Keratinocyte (primary cell): ENCODE data around the gene ZNF292. TPM values are rescaled to one million over a fixed set of nuclear protein-coding genes. Genes with fewer than 3 reads are reported as not detected.

Experiments used
- DNase-seq: peaks from one replicate; pipeline ENCODE4 v3.0.0-alpha.2; 2011; ENCODE audit warnings: low read depth, missing footprints, low spot score
- FAIRE-seq: peaks from 2 replicates; lab custom pipeline; 2011; peaks lifted over from hg19 to GRCh38; lab: Jason Lieb, UNC
- H2AFZ ChIP-seq: 2 replicates; pipeline ENCODE4 v1.6.0; 2012; ENCODE audit warnings: low read length, control low read depth, inconsistent platforms; ENCODE audit not compliant: control insufficient read depth
- H3K27ac ChIP-seq: 2 replicates; pipeline ENCODE4 v1.5.1; 2011; ENCODE audit warnings: low read length; ENCODE audit not compliant: control insufficient read depth, insufficient read depth
- H3K27me3 ChIP-seq: 3 replicates; pipeline ENCODE4 v1.6.0; 2011; ENCODE audit warnings: low read length; ENCODE audit not compliant: control insufficient read depth, insufficient read depth; ENCODE audit errors: extremely low read depth
- H3K36me3 ChIP-seq, 2 experiments: 2 replicates in 1 of 2; 3 replicates in 1 of 2; pipeline ENCODE4 v1.5.1; 2011; ENCODE audit warnings: low read length in 2 of 2, mild to moderate bottlenecking in 1 of 2; ENCODE audit not compliant: control insufficient read depth in 2 of 2, insufficient read depth in 2 of 2; ENCODE audit errors: extremely low read depth in 1 of 2
- H3K4me1 ChIP-seq: 3 replicates; pipeline ENCODE4 v1.5.1; 2011; ENCODE audit warnings: low read length; ENCODE audit not compliant: control insufficient read depth, insufficient read depth; ENCODE audit errors: extremely low read depth
- H3K4me2 ChIP-seq: 3 replicates; pipeline ENCODE4 v1.6.0; 2011; ENCODE audit warnings: low read depth, low read length; ENCODE audit not compliant: control insufficient read depth, insufficient read depth; ENCODE audit errors: extremely low read depth
- H3K4me3 ChIP-seq, 3 experiments: fragments of 200-600 bp in 1 of 3; sonication (generic) in 1 of 3; 2 replicates in 2 of 3; 3 replicates in 1 of 3; pipeline ENCODE4 v1.5.1; 2011 to 2016; ENCODE audit warnings: low read length in 3 of 3, mild to moderate bottlenecking in 3 of 3, control low read depth in 2 of 3, inconsistent platforms in 1 of 3, low read depth in 1 of 3, mixed read lengths in 1 of 3, mixed run types in 1 of 3, moderate library complexity in 1 of 3; ENCODE audit not compliant: control insufficient read depth in 2 of 3, insufficient read depth in 2 of 3; ENCODE audit errors: extremely low read depth in 1 of 3
- H3K79me2 ChIP-seq: 2 replicates; pipeline ENCODE4 v1.6.0; 2012; ENCODE audit warnings: low read length; ENCODE audit not compliant: control insufficient read depth, insufficient read depth
- H3K9ac ChIP-seq: 3 replicates; pipeline ENCODE4 v1.6.0; 2011; ENCODE audit warnings: low read length; ENCODE audit not compliant: control insufficient read depth, insufficient read depth; ENCODE audit errors: extremely low read depth
- H3K9me1 ChIP-seq: 3 replicates; pipeline ENCODE4 v1.6.0; 2011; ENCODE audit warnings: low read length; ENCODE audit not compliant: control insufficient read depth, insufficient read depth; ENCODE audit errors: extremely low read depth
- H3K9me3 ChIP-seq: 2 replicates; pipeline ENCODE4 v1.5.1; 2012; ENCODE audit warnings: low read depth, low read length; ENCODE audit not compliant: control insufficient read depth
- H4K20me1 ChIP-seq: 3 replicates; pipeline ENCODE4 v1.6.0; 2011; ENCODE audit warnings: low read length; ENCODE audit not compliant: control insufficient read depth, insufficient read depth; ENCODE audit errors: extremely low read depth
- CTCF ChIP-seq, 3 experiments: IDR thresholded peaks in 1 of 3; conservative IDR thresholded peaks in 1 of 3; optimal IDR thresholded peaks in 1 of 3; 2 replicates in 2 of 3; 3 replicates in 1 of 3; pipeline versions ENCODE3 to v1.5.1; 2011; ENCODE audit warnings: low read length in 3 of 3, mild to moderate bottlenecking in 3 of 3, moderate library complexity in 2 of 3, control low read depth in 1 of 3, inconsistent platforms in 1 of 3; ENCODE audit not compliant: insufficient read depth in 2 of 3; ENCODE audit errors: extremely low read depth in 1 of 3
- EZH2 ChIP-seq: IDR thresholded peaks from one replicate; pipeline ENCODE4 v1.6.1; 2012; ENCODE audit warnings: inconsistent platforms, mild to moderate bottlenecking, low read length, moderate library complexity
- dilution Hi-C: fragments of 300-500 bp; cut with MboI; formaldehyde crosslinking; loops from one replicate; pipeline ENCODE4 v1.7.0; 2020; ENCODE audit warnings: low sequenced_read_pairs; ENCODE audit not compliant: extremely low pct_ligation_motif_present
- polyA plus RNA-seq, 5 experiments: library from polyadenylated mRNA; depleted of rRNA in 3 of 5; stranded (reverse) in 3 of 5; stranded (forward) in 1 of 5; unstranded in 1 of 5; fragments of >200 nt; gene quantifications; 1 replicate in 1 of 5; 2 replicates in 3 of 5; 3 replicates in 1 of 5; pipeline versions ENCODE4 v1.2.1 to v1.2.3, GENCODE V29; 2011 to 2012; ENCODE audit warnings: missing spikeins in 2 of 5, low read depth in 1 of 5, low replicate concordance in 1 of 5

The ZNF292 gene
- polyA plus RNA-seq, 1 donor (not counting 4 experiments of a cell fraction or from before 2014, with no cell fraction given), result 8.4 TPM

- peaks cover 2% of the 10 kb centered on the region for H4K20me1 ChIP-seq
These were observed 44.4 kb downstream of the ZNF292 start for GRCh38 chr6:87199787-87200186.

GRCh38 chr6:87200469-87201175 lies 45.3 kb downstream of the ZNF292 start:
- H3K27me3 ChIP-seq, result no peaks in the 10 kb centered on the region
- no peaks in the 10 kb centered on the region for H3K9me3 ChIP-seq
- H3K36me3 ChIP-seq, result no peaks in the 10 kb centered on the region
- dilution Hi-C loops, result no loop called here
- DNase-seq (no peak), FAIRE-seq (no peak)
- TF ChIP-seq CTCF (optimal IDR thresholded peaks at IDR 0.05 in 1 of 3, IDR thresholded peaks at IDR 0.05 in 1 of 3, conservative IDR thresholded peaks at IDR 0.05 in 1 of 3; ENCODE audit: extremely low read depth in 1 of 3, insufficient read depth in 2 of 3, low read length in 3 of 3) (no peak), EZH2 (no peak)
- no peaks in the 10 kb centered on the region for H3K4me1 ChIP-seq
- H3K79me2 ChIP-seq, result peaks cover 47% of the 10 kb centered on the region
- no peak overlapping the region for H3K27ac ChIP-seq
- H3K4me2 ChIP-seq, result no peak overlapping the region
- no peaks in the 10 kb centered on the region for H3K9me1 ChIP-seq
- H2AFZ ChIP-seq, result no peak overlapping the region
- H3K4me3 ChIP-seq, result no peak overlapping the region
- peaks cover 2% of the 10 kb centered on the region for H4K20me1 ChIP-seq
- no peak overlapping the region for H3K9ac ChIP-seq

More at GRCh38 chr6:87199787-87200186, 44.4 kb downstream of the ZNF292 start:
- Histone ChIP-seq H3K9me3 (no peaks in the 10 kb centered on the region), H3K9me1 (no peaks in the 10 kb centered on the region), H3K4me3 (no peak overlapping the region), H3K27ac (no peak overlapping the region), H3K4me1 (no peaks in the 10 kb centered on the region), H3K79me2 (peaks cover 44% of the 10 kb centered on the region), H3K9ac (no peak overlapping the region), H3K27me3 (no peaks in the 10 kb centered on the region), H2AFZ (no peak overlapping the region), H3K36me3 (no peaks in the 10 kb centered on the region), H3K4me2 (no peak overlapping the region)
- FAIRE-seq (no peak), DNase-seq (no peak)
- dilution Hi-C loops, result no loop called here
- TF ChIP-seq EZH2 (no peak), CTCF (optimal IDR thresholded peaks at IDR 0.05 in 1 of 3, IDR thresholded peaks at IDR 0.05 in 1 of 3, conservative IDR thresholded peaks at IDR 0.05 in 1 of 3; ENCODE audit: extremely low read depth in 1 of 3, insufficient read depth in 2 of 3, low read length in 3 of 3) (no peak)
